ENCODE data around the gene MIDN. TPM values are rescaled to one million over a fixed set of nuclear protein-coding genes. Genes with fewer than 3 reads are reported as not detected.

The MIDN gene
- polyA plus RNA-seq, 1 donor, result 47.1 TPM

GRCh38 chr19:1220976-1221903 lies 27.1 kb upstream of the MIDN start:
- DNase-seq, result no peak

- DNase-seq, result no peak
Observed at GRCh38 chr19:1221904-1222255, 26.5 kb upstream of the MIDN start.

GRCh38 chr19:1222394-1222793 lies 26.0 kb upstream of the MIDN start:
- DNase-seq, result no peak

GRCh38 chr19:1223018-1223855 lies 25.1 kb upstream of the MIDN start:
- DNase-seq, result no peak

- DNase-seq, result no peak
Observed at GRCh38 chr19:1224047-1224825, 24.1 kb upstream of the MIDN start.

- no peak for DNase-seq
Observed at GRCh38 chr19:1224847-1225246, 23.5 kb upstream of the MIDN start.

- DNase-seq, result no peak
Observed at GRCh38 chr19:1225440-1226226, 22.8 kb upstream of the MIDN start.

- DNase-seq, result no peak
Observed at GRCh38 chr19:1226227-1226518, 22.2 kb upstream of the MIDN start.

- DNase-seq, result no peak
Observed at GRCh38 chr19:1226522-1227303, 21.7 kb upstream of the MIDN start.

- DNase-seq, result no peak
Observed at GRCh38 chr19:1227304-1228054, 20.9 kb upstream of the MIDN start.

GRCh38 chr19:1228161-1228957 lies 20.0 kb upstream of the MIDN start:
- no peak for DNase-seq

GRCh38 chr19:1229056-1229923 lies 19.1 kb upstream of the MIDN start:
- DNase-seq, result no peak

GRCh38 chr19:1229924-1230782 lies 18.2 kb upstream of the MIDN start:
- DNase-seq, result no peak

- no peak for DNase-seq
Observed at GRCh38 chr19:1230783-1231489, 17.4 kb upstream of the MIDN start.

- no peak for DNase-seq
Observed at GRCh38 chr19:1231729-1232637, 16.4 kb upstream of the MIDN start.

GRCh38 chr19:1232652-1233072 lies 15.7 kb upstream of the MIDN start:
- no peak for DNase-seq
